Measurements from ENCODE around the gene MAP4K5. TPM values are rescaled to one million over a fixed set of nuclear protein-coding genes. Genes with fewer than 3 reads are reported as not detected.
A peak's percentile ranks its signal among the peaks of the same experiment; 100 is the strongest.
"Not testable (repeated sequence)": the region's sequence is repeated elsewhere in the genome, so short reads cannot be mapped to it uniquely, and the experiment has no call there.

MAP4K5 gene
- total RNA-seq (2014; rRNA removed; shearing (Covaris generic); ENCODE audit: low replicate concordance): 72.7 and 101 TPM in 2 replicates

GRCh38 chr14:50532502-50533240 is at the start of gene MAP4K5:
TSS of gene MAP4K5 (minus strand) at chr14:50532569. CDS start at chr14:50532049, 520 bp downstream.
- in situ Hi-C loops (cut with HindIII; ENCODE audit: low pct_unique_long_range_greater_than_20kb, low sequenced_read_pairs): no loop called here
- peak; percentile 85 for DNase-seq (ENCODE audit: low read depth)

GRCh38 chr14:50578433-50578832 is 46.1 kb upstream of the MAP4K5 start:
- in situ Hi-C loops (cut with HindIII; ENCODE audit: low pct_unique_long_range_greater_than_20kb, low sequenced_read_pairs): no loop called here
- DNase-seq (ENCODE audit: low read depth): no peak

- DNase-seq (ENCODE audit: low read depth): no peak
- in situ Hi-C loops (cut with HindIII; ENCODE audit: low pct_unique_long_range_greater_than_20kb, low sequenced_read_pairs): no loop called here
Observed at GRCh38 chr14:50577982-50578381, 45.6 kb upstream of the MAP4K5 start.

- in situ Hi-C loops (cut with HindIII; ENCODE audit: low pct_unique_long_range_greater_than_20kb, low sequenced_read_pairs): no loop called here
- DNase-seq (ENCODE audit: low read depth): no peak
Observed at GRCh38 chr14:50575769-50576168, 43.4 kb upstream of the MAP4K5 start.

- no peak for DNase-seq (ENCODE audit: low read depth)
- in situ Hi-C loops (cut with HindIII; ENCODE audit: low pct_unique_long_range_greater_than_20kb, low sequenced_read_pairs): no loop called here
Observed at GRCh38 chr14:50573862-50574261, 41.5 kb upstream of the MAP4K5 start.

- in situ Hi-C loops (cut with HindIII; ENCODE audit: low pct_unique_long_range_greater_than_20kb, low sequenced_read_pairs): no loop called here
- DNase-seq (ENCODE audit: low read depth): no peak
Observed at GRCh38 chr14:50569714-50570274, 37.4 kb upstream of the MAP4K5 start.

GRCh38 chr14:50562841-50563240 is 30.5 kb upstream of the MAP4K5 start:
- in situ Hi-C loops (cut with HindIII; ENCODE audit: low pct_unique_long_range_greater_than_20kb, low sequenced_read_pairs): no loop called here
- DNase-seq (ENCODE audit: low read depth): no peak

GRCh38 chr14:50560931-50561285 is 28.5 kb upstream of the MAP4K5 start:
- DNase-seq (ENCODE audit: low read depth): no peak
- in situ Hi-C loops (cut with HindIII; ENCODE audit: low pct_unique_long_range_greater_than_20kb, low sequenced_read_pairs): no loop called here

GRCh38 chr14:50559990-50560930 is 27.9 kb upstream of the MAP4K5 start, which contains the start of gene ATL1:
TSS of gene ATL1 (plus strand) at chr14:50560145. CDS start at chr14:50560266, 121 bp downstream.
- in situ Hi-C loops (cut with HindIII; ENCODE audit: low pct_unique_long_range_greater_than_20kb, low sequenced_read_pairs): no loop called here
- DNase-seq (ENCODE audit: low read depth): no peak

- DNase-seq (ENCODE audit: low read depth); in situ Hi-C loops (cut with HindIII; ENCODE audit: low pct_unique_long_range_greater_than_20kb, low sequenced_read_pairs): not testable (repeated sequence)
Observed at GRCh38 chr14:50552796-50553195, 20.4 kb upstream of the MAP4K5 start.

- no peak for DNase-seq (ENCODE audit: low read depth)
- in situ Hi-C loops (cut with HindIII; ENCODE audit: low pct_unique_long_range_greater_than_20kb, low sequenced_read_pairs): no loop called here
Observed at GRCh38 chr14:50551877-50552276, 19.5 kb upstream of the MAP4K5 start.

GRCh38 chr14:50550294-50550693 is 17.9 kb upstream of the MAP4K5 start:
- DNase-seq (ENCODE audit: low read depth): no peak
- in situ Hi-C loops (cut with HindIII; ENCODE audit: low pct_unique_long_range_greater_than_20kb, low sequenced_read_pairs): no loop called here

- no peak for DNase-seq (ENCODE audit: low read depth)
- in situ Hi-C loops (cut with HindIII; ENCODE audit: low pct_unique_long_range_greater_than_20kb, low sequenced_read_pairs): no loop called here
Observed at GRCh38 chr14:50545618-50546017, 13.2 kb upstream of the MAP4K5 start.

- no peak for DNase-seq (ENCODE audit: low read depth)
- in situ Hi-C loops (cut with HindIII; ENCODE audit: low pct_unique_long_range_greater_than_20kb, low sequenced_read_pairs): no loop called here
Observed at GRCh38 chr14:50544911-50545310, 12.5 kb upstream of the MAP4K5 start.

GRCh38 chr14:50542941-50543418 is 10.6 kb upstream of the MAP4K5 start:
- DNase-seq (ENCODE audit: low read depth): peak; percentile 44
- in situ Hi-C loops (cut with HindIII; ENCODE audit: low pct_unique_long_range_greater_than_20kb, low sequenced_read_pairs): no loop called here

GRCh38 chr14:50541159-50541567 is 8.8 kb upstream of the MAP4K5 start:
- no peak for DNase-seq (ENCODE audit: low read depth)
- in situ Hi-C loops (cut with HindIII; ENCODE audit: low pct_unique_long_range_greater_than_20kb, low sequenced_read_pairs): no loop called here

- no peak for DNase-seq (ENCODE audit: low read depth)
- in situ Hi-C loops (cut with HindIII; ENCODE audit: low pct_unique_long_range_greater_than_20kb, low sequenced_read_pairs): no loop called here
Observed at GRCh38 chr14:50539051-50539450, 6.7 kb upstream of the MAP4K5 start.

- in situ Hi-C loops (cut with HindIII; ENCODE audit: low pct_unique_long_range_greater_than_20kb, low sequenced_read_pairs); DNase-seq (ENCODE audit: low read depth): not testable (repeated sequence)
Observed at GRCh38 chr14:50538034-50538433, 5.7 kb upstream of the MAP4K5 start.

GRCh38 chr14:50534997-50535396 is 2.6 kb upstream of the MAP4K5 start:
- in situ Hi-C loops (cut with HindIII; ENCODE audit: low pct_unique_long_range_greater_than_20kb, low sequenced_read_pairs): no loop called here
- no peak for DNase-seq (ENCODE audit: low read depth)
